Measurements from ENCODE around the gene MIEN1. TPM values are rescaled to one million over a fixed set of nuclear protein-coding genes. Genes with fewer than 3 reads are reported as not detected.

The MIEN1 gene
- polyA plus RNA-seq, 2 of the 4 experiments (the other 2 are of a cell fraction), result 63.9 to 85.5 TPM

DNA sequence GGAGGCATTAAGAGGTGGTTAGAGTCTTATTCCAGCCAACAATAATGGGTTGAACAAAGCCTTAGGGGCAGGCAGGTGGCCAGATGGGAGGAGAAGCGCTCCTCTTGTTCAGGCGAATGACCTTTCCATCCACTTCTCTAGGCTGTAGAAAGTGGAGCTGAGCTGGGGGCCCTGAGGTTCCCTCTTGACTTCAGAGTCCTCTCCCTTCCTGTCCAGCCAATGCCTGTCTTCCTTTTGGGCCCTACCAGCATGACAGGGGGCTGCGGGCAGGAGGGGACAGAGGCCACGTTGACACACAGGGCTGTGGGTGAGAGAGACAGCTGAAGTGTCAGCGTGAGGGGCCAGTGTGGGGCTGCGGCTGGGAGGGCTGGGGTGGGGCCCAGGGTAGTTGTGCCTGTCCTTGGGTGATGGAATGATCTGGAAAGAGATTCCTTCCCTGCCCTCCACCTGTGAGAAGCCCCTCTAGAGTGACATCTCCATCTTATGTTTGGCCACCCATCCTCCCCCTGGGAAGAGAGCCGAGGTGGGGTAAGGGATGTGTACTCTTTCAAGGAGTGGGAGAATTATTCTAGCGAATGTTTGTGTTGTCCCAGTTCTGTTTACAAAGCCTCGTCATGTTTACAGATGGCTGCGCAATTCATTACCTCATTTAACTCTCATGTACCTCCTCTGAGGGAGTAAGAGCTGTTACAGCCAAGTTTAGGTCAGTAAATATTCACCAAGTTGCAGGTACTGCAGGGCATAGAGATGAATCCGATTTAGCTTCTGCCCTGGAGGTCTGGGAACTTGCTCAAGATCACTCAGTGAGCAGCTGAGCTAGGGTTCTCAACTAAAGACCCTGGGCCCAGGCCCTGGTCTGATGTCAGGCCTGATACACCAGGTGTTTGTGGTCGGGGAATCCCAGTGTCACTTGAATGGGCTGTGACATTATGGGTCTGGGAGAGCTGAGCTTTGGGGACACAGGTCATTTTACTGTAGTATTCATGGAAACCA, 27.1 kb downstream of the MIEN1 start:
- FAIRE-seq, result no peak
- CTCF ChIA-PET, result interaction anchor here (0.6 to 50.7 kb wide), 9 partner anchors 11 to 66 kb away, joined by 3 to 1391 read pairs (median 4); partner anchors contain the start of genes MIEN1, PGAP3, PNMT and PPP1R1B
- peak; percentile 59 to 94 for DNase-seq (ENCODE audit: low read depth in 1 of 2, low spot score in 1 of 2)
- 13% methylated on average over 10 of the region's 12 CpGs for WGBS (ENCODE audit: missing lambda C conversion rate)
- ATAC-seq, result peak; percentile 52 to 70
- H3K4me2 ChIP-seq, result peak overlapping the region; percentile 81
- peak overlapping the region; percentile 61 to 67 for H3K27ac ChIP-seq
- H3K9me3 ChIP-seq, result no peaks in the 10 kb centered on the region
- H3K4me3 ChIP-seq, result 0 out of 3 replicates have a peak overlapping the region, but pooled peaks have one; percentile 4
- POLR2A ChIA-PET, result interaction anchor here (0.9 to 1.0 kb wide), 2 partner anchors 15 to 27 kb away, joined by 4 read pairs; partner anchors contain the start of genes MIEN1 and PGAP3
- H3K4me1 ChIP-seq, result peaks cover 66% of the 10 kb centered on the region
- 0 out of 5 replicates have a peak, but pooled peaks of 1 of the 2 experiments have one; percentile 5 for TF ChIP-seq RAD21 (conservative IDR thresholded peaks at IDR 0.05 in 1 of 2, IDR thresholded peaks at IDR 0.05 in 1 of 2)
- no peak for TF ChIP-seq HDAC2 (IDR thresholded peaks at IDR 0.05)
- TF ChIP-seq, protein P1, sequence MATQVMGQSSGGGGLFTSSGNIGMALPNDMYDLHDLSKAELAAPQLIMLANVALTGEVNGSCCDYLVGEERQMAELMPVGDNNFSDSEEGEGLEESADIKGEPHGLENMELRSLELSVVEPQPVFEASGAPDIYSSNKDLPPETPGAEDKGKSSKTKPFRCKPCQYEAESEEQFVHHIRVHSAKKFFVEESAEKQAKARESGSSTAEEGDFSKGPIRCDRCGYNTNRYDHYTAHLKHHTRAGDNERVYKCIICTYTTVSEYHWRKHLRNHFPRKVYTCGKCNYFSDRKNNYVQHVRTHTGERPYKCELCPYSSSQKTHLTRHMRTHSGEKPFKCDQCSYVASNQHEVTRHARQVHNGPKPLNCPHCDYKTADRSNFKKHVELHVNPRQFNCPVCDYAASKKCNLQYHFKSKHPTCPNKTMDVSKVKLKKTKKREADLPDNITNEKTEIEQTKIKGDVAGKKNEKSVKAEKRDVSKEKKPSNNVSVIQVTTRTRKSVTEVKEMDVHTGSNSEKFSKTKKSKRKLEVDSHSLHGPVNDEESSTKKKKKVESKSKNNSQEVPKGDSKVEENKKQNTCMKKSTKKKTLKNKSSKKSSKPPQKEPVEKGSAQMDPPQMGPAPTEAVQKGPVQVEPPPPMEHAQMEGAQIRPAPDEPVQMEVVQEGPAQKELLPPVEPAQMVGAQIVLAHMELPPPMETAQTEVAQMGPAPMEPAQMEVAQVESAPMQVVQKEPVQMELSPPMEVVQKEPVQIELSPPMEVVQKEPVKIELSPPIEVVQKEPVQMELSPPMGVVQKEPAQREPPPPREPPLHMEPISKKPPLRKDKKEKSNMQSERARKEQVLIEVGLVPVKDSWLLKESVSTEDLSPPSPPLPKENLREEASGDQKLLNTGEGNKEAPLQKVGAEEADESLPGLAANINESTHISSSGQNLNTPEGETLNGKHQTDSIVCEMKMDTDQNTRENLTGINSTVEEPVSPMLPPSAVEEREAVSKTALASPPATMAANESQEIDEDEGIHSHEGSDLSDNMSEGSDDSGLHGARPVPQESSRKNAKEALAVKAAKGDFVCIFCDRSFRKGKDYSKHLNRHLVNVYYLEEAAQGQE (IDR thresholded peaks at IDR 0.05), result no peak
- TF ChIP-seq KDM1A (IDR thresholded peaks at IDR 0.05; ENCODE audit: low read depth), result no peak
- TF ChIP-seq ZC3H11A (IDR thresholded peaks at IDR 0.05), result no peak
- TF ChIP-seq CEBPB (IDR thresholded peaks at IDR 0.05), result peak; percentile 79 to 95
- 0 out of 3 replicates have a peak, but pooled peaks have one; percentile 7 for TF ChIP-seq SMC3 (IDR thresholded peaks at IDR 0.05)
- TF ChIP-seq NR3C1 (IDR thresholded peaks at IDR 0.05), result no peak
- no peak for TF ChIP-seq TFCP2L1 (CRISPR knock-in tag; IDR thresholded peaks at IDR 0.05)
- TF ChIP-seq, protein P2, sequence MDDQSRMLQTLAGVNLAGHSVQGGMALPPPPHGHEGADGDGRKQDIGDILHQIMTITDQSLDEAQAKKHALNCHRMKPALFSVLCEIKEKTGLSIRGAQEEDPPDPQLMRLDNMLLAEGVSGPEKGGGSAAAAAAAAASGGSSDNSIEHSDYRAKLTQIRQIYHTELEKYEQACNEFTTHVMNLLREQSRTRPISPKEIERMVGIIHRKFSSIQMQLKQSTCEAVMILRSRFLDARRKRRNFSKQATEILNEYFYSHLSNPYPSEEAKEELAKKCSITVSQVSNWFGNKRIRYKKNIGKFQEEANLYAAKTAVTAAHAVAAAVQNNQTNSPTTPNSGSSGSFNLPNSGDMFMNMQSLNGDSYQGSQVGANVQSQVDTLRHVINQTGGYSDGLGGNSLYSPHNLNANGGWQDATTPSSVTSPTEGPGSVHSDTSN (IDR thresholded peaks at IDR 0.05), result no peak
- TF ChIP-seq, protein P3, sequence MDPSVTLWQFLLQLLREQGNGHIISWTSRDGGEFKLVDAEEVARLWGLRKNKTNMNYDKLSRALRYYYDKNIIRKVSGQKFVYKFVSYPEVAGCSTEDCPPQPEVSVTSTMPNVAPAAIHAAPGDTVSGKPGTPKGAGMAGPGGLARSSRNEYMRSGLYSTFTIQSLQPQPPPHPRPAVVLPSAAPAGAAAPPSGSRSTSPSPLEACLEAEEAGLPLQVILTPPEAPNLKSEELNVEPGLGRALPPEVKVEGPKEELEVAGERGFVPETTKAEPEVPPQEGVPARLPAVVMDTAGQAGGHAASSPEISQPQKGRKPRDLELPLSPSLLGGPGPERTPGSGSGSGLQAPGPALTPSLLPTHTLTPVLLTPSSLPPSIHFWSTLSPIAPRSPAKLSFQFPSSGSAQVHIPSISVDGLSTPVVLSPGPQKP (IDR thresholded peaks at IDR 0.05; ENCODE audit: low read depth, low read length), result no peak
- TF ChIP-seq ZFP36 (IDR thresholded peaks at IDR 0.05; ENCODE audit: borderline replicate concordance, partially characterized antibody), result no peak
- TF ChIP-seq, protein P4, sequence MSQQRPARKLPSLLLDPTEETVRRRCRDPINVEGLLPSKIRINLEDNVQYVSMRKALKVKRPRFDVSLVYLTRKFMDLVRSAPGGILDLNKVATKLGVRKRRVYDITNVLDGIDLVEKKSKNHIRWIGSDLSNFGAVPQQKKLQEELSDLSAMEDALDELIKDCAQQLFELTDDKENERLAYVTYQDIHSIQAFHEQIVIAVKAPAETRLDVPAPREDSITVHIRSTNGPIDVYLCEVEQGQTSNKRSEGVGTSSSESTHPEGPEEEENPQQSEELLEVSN (IDR thresholded peaks at IDR 0.05; ENCODE audit: borderline replicate concordance, low read depth), result no peak
- TF ChIP-seq JUN (IDR thresholded peaks at IDR 0.05), result peak; percentile 67 to 93
- TF ChIP-seq CBX8 (IDR thresholded peaks at IDR 0.05), result no peak
- TF ChIP-seq RARB (CRISPR knock-in tag; IDR thresholded peaks at IDR 0.05), result 0 out of 2 replicates have a peak, but pooled peaks have one; percentile 46
- no peak for TF ChIP-seq FOSL2 (IDR thresholded peaks at IDR 0.05)
- TF ChIP-seq FOSL2 (CRISPR knock-in tag; IDR thresholded peaks at IDR 0.05), result peak; percentile 88
- TF ChIP-seq ZSCAN20 (CRISPR knock-in tag; IDR thresholded peaks at IDR 0.05), result no peak
- TF ChIP-seq EHF (CRISPR knock-in tag; IDR thresholded peaks at IDR 0.05), result no peak
- peak; percentile 91 for TF ChIP-seq GATA3 (IDR thresholded peaks at IDR 0.05; ENCODE audit: borderline replicate concordance)
- TF ChIP-seq, protein P5, sequence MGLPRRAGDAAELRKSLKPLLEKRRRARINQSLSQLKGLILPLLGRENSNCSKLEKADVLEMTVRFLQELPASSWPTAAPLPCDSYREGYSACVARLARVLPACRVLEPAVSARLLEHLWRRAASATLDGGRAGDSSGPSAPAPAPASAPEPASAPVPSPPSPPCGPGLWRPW (IDR thresholded peaks at IDR 0.05), result peak; percentile 65; the same call in 1 of the 2 replicates
- peak; percentile 25; the same call in 1 of the 2 replicates for TF ChIP-seq HOXB13 (CRISPR knock-in tag; IDR thresholded peaks at IDR 0.05; ENCODE audit: low read depth)
- no peak for TF ChIP-seq FOXS1 (CRISPR knock-in tag; IDR thresholded peaks at IDR 0.05)
- TF ChIP-seq JUNB (IDR thresholded peaks at IDR 0.05), result peak; percentile 47
- no peak for TF ChIP-seq CHD4 (IDR thresholded peaks at IDR 0.05; ENCODE audit: borderline replicate concordance)
- TF ChIP-seq KDM5A (IDR thresholded peaks at IDR 0.05), result no peak
- TF ChIP-seq POLR2A (IDR thresholded peaks at IDR 0.05; ENCODE audit: low read length), result no peak
- TF ChIP-seq BHLHE40 (IDR thresholded peaks at IDR 0.05; ENCODE audit: low read depth, low read length), result no peak
- TF ChIP-seq TP53 (CRISPR knock-in tag; IDR thresholded peaks at IDR 0.05), result no peak
- TF ChIP-seq, protein P6, sequence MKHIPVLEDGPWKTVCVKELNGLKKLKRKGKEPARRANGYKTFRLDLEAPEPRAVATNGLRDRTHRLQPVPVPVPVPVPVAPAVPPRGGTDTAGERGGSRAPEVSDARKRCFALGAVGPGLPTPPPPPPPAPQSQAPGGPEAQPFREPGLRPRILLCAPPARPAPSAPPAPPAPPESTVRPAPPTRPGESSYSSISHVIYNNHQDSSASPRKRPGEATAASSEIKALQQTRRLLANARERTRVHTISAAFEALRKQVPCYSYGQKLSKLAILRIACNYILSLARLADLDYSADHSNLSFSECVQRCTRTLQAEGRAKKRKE (CRISPR knock-in tag; IDR thresholded peaks at IDR 0.05; ENCODE audit: low read depth), result no peak
- no peak for TF ChIP-seq RCOR1 (IDR thresholded peaks at IDR 0.05; ENCODE audit: low read depth, low read length)
- no peak for TF ChIP-seq MAFK (IDR thresholded peaks at IDR 0.05; ENCODE audit: partially characterized antibody)
- no peak for TF ChIP-seq ZNF302 (CRISPR knock-in tag; IDR thresholded peaks at IDR 0.05)

Data from A549 (cell line).